HEK293 (cell line): ENCODE measurements around the gene ELAC1.

Source experiments
- CTCF ChIA-PET: fragments of 350-600 bp; formaldehyde crosslinking; extraction: SDS; loops from one replicate; lab custom pipeline; 2021; ENCODE audit warnings: antibody characterized with exemption; lab: Yijun Ruan, JAX
- POLR2A ChIA-PET: fragments of 300-600 bp; formaldehyde crosslinking; extraction: SDS; loops from one replicate; lab custom pipeline; 2020; ENCODE audit warnings: antibody characterized with exemption, inconsistent platforms; lab: Yijun Ruan, JAX
- H3K27ac ChIP-seq: fragments of 200-500 bp; sonication (Bioruptor generic); 2 replicates; pipeline ENCODE4 v1.5.1; 2014; ENCODE audit warnings: low read depth, low read length, control low read depth, inconsistent platforms; ENCODE audit errors: extremely low read depth
- H3K36me3 ChIP-seq, 2 experiments: fragments of 200-500 bp in 1 of 2; sonication (Bioruptor generic) in 1 of 2; 1 replicate in 1 of 2; 2 replicates in 1 of 2; pipeline ENCODE4 v1.5.1; 2014 to 2017; ENCODE audit warnings: inconsistent platforms in 2 of 2, low read length in 2 of 2; ENCODE audit not compliant: control insufficient read depth in 2 of 2, insufficient read depth in 1 of 2
- H3K4me1 ChIP-seq: fragments of 200-500 bp; sonication (Bioruptor generic); 2 replicates; pipeline ENCODE4 v1.5.1; 2014; ENCODE audit warnings: mild to moderate bottlenecking, low read length, inconsistent platforms; ENCODE audit not compliant: control insufficient read depth, insufficient read depth
- H3K4me3 ChIP-seq: 2 replicates; pipeline ENCODE4 v1.5.1; 2011; ENCODE audit warnings: low read depth, mild to moderate bottlenecking, control low read depth, low read length, moderate library complexity
- H3K9me3 ChIP-seq: fragments of 200-500 bp; sonication (Bioruptor generic); 2 replicates; pipeline ENCODE4 v1.5.1; 2014; ENCODE audit warnings: low read depth, low read length, inconsistent platforms; ENCODE audit not compliant: control insufficient read depth, insufficient read depth
- HOXC10 ChIP-seq: sonication (generic); formaldehyde crosslinking; IDR thresholded peaks from 2 replicates; pipeline ENCODE4 v1.8.1; 2023; ENCODE audit warnings: mild to moderate bottlenecking, missing genetic modification reagents
- KLF7 ChIP-seq: fragments of 450-650 bp; formaldehyde crosslinking; IDR thresholded peaks from 2 replicates; pipeline ENCODE4 v1.5.1; 2016; ENCODE audit warnings: missing biosample characterization, missing genetic modification characterization, borderline replicate concordance
- MZF1 ChIP-seq: fragments of 450-650 bp; formaldehyde crosslinking; IDR thresholded peaks from 2 replicates; pipeline ENCODE4 v1.5.1; 2017; ENCODE audit warnings: missing biosample characterization, missing genetic modification characterization, borderline replicate concordance
- OVOL3 ChIP-seq: fragments of 450-650 bp; formaldehyde crosslinking; IDR thresholded peaks from 2 replicates; pipeline ENCODE4 v1.5.1; 2016; ENCODE audit warnings: missing biosample characterization, missing genetic modification characterization
- SCRT1 ChIP-seq: fragments of 450-650 bp; formaldehyde crosslinking; IDR thresholded peaks from 2 replicates; pipeline ENCODE4 v1.5.1; 2016; ENCODE audit warnings: missing biosample characterization, missing genetic modification characterization, borderline replicate concordance
- SP2 ChIP-seq: fragments of 450-650 bp; formaldehyde crosslinking; IDR thresholded peaks from 2 replicates; pipeline ENCODE4 v1.5.1; 2016; ENCODE audit warnings: missing biosample characterization, missing genetic modification characterization
- ZBTB7A ChIP-seq: fragments of 450-650 bp; formaldehyde crosslinking; IDR thresholded peaks from 2 replicates; pipeline ENCODE4 v1.5.1; 2016; ENCODE audit warnings: low read depth, missing biosample characterization, missing genetic modification characterization
- ZBTB8A ChIP-seq: fragments of 450-650 bp; formaldehyde crosslinking; IDR thresholded peaks from 2 replicates; pipeline ENCODE4 v1.5.1; 2016; ENCODE audit warnings: missing biosample characterization, missing genetic modification characterization
- ZNF112 ChIP-seq: fragments of 450-650 bp; formaldehyde crosslinking; IDR thresholded peaks from 2 replicates; pipeline ENCODE4 v1.5.0; 2017; ENCODE audit warnings: missing biosample characterization, missing genetic modification characterization
- ZNF202 ChIP-seq: fragments of 450-650 bp; formaldehyde crosslinking; IDR thresholded peaks from 2 replicates; pipeline ENCODE4 v1.5.1; 2016; ENCODE audit warnings: missing biosample characterization, missing genetic modification characterization, borderline replicate concordance
- ZNF211 ChIP-seq: fragments of 450-650 bp; formaldehyde crosslinking; IDR thresholded peaks from 2 replicates; pipeline ENCODE4 v1.5.1; 2016; ENCODE audit warnings: low read depth, missing biosample characterization, missing genetic modification characterization
- ZNF221 ChIP-seq: fragments of 450-650 bp; formaldehyde crosslinking; IDR thresholded peaks from 2 replicates; pipeline ENCODE4 v1.5.1; 2017; ENCODE audit warnings: missing biosample characterization, missing genetic modification characterization, borderline replicate concordance
- ZNF341 ChIP-seq: fragments of 450-650 bp; formaldehyde crosslinking; IDR thresholded peaks from 2 replicates; pipeline ENCODE4; 2016; ENCODE audit warnings: low read depth, missing biosample characterization, missing genetic modification characterization
- ZNF350 ChIP-seq: fragments of 450-650 bp; formaldehyde crosslinking; IDR thresholded peaks from 2 replicates; pipeline ENCODE4 v1.5.0; 2017; ENCODE audit warnings: missing biosample characterization, mild to moderate bottlenecking, missing genetic modification characterization
- ZNF510 ChIP-seq: fragments of 450-650 bp; formaldehyde crosslinking; IDR thresholded peaks from 2 replicates; pipeline ENCODE4 v1.5.1; 2018; ENCODE audit warnings: mild to moderate bottlenecking, missing genetic modification characterization, missing biosample characterization; ENCODE audit not compliant: insufficient replicate concordance
- ZNF521 ChIP-seq: fragments of 450-650 bp; formaldehyde crosslinking; IDR thresholded peaks from 2 replicates; pipeline ENCODE4 v1.5.1; 2017; ENCODE audit warnings: missing biosample characterization, mild to moderate bottlenecking, missing genetic modification characterization
- ZNF530 ChIP-seq: fragments of 450-650 bp; formaldehyde crosslinking; IDR thresholded peaks from 2 replicates; pipeline ENCODE4 v1.5.1; 2016; ENCODE audit warnings: low read depth, missing biosample characterization, missing genetic modification characterization
- ZNF571 ChIP-seq: fragments of 450-650 bp; formaldehyde crosslinking; IDR thresholded peaks from 2 replicates; pipeline ENCODE4 v1.5.0; 2017; ENCODE audit warnings: missing biosample characterization, missing genetic modification characterization
- ZNF791 ChIP-seq: fragments of 450-650 bp; formaldehyde crosslinking; IDR thresholded peaks from 2 replicates; pipeline ENCODE4 v1.5.1; 2016; ENCODE audit warnings: missing biosample characterization, missing genetic modification characterization
- ZNF830 ChIP-seq: fragments of 450-650 bp; IDR thresholded peaks from 2 replicates; pipeline ENCODE4 v1.5.0; 2018; ENCODE audit warnings: missing biosample characterization, missing genetic modification characterization, low read depth, mild to moderate bottlenecking, moderate library complexity
- ZSCAN23 ChIP-seq: fragments of 450-650 bp; formaldehyde crosslinking; IDR thresholded peaks from 2 replicates; pipeline ENCODE4 v1.5.1; 2016; ENCODE audit warnings: missing biosample characterization, missing genetic modification characterization
- TF ChIP-seq, protein P1 (sequence below): fragments of 450-650 bp; formaldehyde crosslinking; IDR thresholded peaks from 2 replicates; pipeline ENCODE4 v1.5.1; 2016; ENCODE audit warnings: missing biosample characterization, missing genetic modification characterization
- TF ChIP-seq, protein P2 (sequence below): fragments of 450-650 bp; formaldehyde crosslinking; IDR thresholded peaks from 2 replicates; pipeline ENCODE4 v1.5.1; 2016; ENCODE audit warnings: missing biosample characterization, missing genetic modification characterization

The ELAC1 gene

DNA sequence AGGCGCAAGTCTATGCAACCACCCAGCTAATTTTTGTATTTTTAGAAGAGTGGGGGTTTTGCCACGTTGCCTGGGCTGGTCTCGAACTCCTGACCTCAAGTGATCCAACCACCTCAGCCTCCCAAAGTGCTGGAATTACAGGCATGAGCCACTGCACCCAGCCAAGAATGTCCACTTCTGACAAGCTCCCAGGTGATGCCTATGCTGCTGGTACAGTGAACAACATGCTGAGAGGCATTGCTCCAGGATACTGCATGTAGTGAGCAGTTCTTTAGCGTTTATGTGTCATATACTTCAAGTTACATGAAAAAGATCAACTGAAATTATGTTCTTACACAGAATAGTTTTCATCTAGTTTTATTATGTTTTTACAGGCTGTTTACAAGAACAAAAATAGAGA lies 17.2 kb upstream of the ELAC1 start:
- Histone ChIP-seq H3K9me3 (no peaks in the 10 kb centered on the region), H3K4me3 (no peak overlapping the region), H3K36me3 (peaks cover 0 to 2% of the 10 kb centered on the region in 2 experiments; a peak in 2 of 3 replicates), H3K27ac (no peak overlapping the region), H3K4me1 (no peaks in the 10 kb centered on the region)
- ChIA-PET POLR2A (interaction anchor here (1.0 to 2.4 kb wide), 2 partner anchors 17 to 79 kb away, joined by 3 to 11 read pairs; partner anchors contain the start of genes ELAC1 and SMAD4), CTCF (interaction anchor here (1.5 kb wide), 1 partner anchor 15 kb away, joined by 3 read pairs; no protein-coding TSS in a partner anchor)
- TF ChIP-seq ZNF510 (tag by site-specific recombination) (no peak), ZNF830 (no peak)

DNA sequence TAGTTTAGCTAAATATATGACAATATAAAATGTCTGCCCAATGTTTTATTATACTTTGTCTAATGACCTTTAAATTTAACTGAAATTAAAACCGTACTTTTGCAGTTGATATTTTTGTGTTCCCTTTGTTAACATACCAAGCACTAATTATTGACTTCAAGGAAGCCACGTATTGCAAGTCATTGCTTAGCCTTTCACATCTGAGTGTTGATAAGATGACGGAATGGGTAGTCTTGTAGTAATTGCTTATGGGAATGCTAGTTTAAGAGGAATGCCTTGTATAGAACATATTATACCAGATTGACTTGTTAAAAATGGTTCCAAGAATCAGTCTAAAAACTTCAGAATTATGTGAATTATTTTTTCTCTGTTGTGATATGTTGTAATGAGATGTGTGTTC lies 14.0 kb upstream of the ELAC1 start:
- CTCF ChIA-PET = interaction anchor here (0.9 to 1.0 kb wide), 2 partner anchors 11 to 98 kb away, joined by 3 read pairs; no protein-coding TSS in a partner anchor
- H3K27ac ChIP-seq = no peak overlapping the region
- H3K4me1 ChIP-seq = no peaks in the 10 kb centered on the region
- no peaks in the 10 kb centered on the region; a peak in 2 of 3 replicates for H3K36me3 ChIP-seq
- H3K4me3 ChIP-seq = no peak overlapping the region
- TF ChIP-seq ZNF791 = no peak
- no peak for TF ChIP-seq ZNF202
- TF ChIP-seq, protein P1, sequence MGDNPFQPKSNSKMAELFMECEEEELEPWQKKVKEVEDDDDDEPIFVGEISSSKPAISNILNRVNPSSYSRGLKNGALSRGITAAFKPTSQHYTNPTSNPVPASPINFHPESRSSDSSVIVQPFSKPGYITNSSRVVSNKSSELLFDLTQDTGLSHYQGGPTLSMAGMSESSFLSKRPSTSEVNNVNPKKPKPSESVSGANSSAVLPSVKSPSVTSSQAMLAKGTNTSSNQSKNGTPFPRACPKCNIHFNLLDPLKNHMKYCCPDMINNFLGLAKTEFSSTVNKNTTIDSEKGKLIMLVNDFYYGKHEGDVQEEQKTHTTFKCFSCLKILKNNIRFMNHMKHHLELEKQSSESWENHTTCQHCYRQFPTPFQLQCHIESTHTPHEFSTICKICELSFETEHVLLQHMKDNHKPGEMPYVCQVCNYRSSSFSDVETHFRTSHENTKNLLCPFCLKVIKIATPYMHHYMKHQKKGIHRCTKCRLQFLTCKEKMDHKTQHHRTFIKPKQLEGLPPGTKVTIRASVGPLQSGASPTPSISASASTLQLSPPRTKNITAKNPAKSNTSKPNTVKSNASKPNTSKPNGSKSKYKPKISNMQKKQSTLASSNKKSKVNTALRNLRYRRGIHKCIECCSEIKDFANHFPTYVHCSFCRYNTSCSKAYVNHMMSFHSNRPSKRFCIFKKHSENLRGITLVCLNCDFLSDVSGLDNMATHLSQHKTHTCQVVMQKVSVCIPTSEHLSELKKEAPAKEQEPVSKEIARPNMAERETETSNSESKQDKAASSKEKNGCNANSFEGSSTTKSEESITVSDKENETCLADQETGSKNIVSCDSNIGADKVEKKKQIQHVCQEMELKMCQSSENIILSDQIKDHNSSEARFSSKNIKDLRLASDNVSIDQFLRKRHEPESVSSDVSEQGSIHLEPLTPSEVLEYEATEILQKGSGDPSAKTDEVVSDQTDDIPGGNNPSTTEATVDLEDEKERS (tag by site-specific recombination) = no peak
- TF ChIP-seq, all 188 proteins: peak for 0
- H3K9me3 ChIP-seq = no peaks in the 10 kb centered on the region
- POLR2A ChIA-PET = no interaction called here

DNA sequence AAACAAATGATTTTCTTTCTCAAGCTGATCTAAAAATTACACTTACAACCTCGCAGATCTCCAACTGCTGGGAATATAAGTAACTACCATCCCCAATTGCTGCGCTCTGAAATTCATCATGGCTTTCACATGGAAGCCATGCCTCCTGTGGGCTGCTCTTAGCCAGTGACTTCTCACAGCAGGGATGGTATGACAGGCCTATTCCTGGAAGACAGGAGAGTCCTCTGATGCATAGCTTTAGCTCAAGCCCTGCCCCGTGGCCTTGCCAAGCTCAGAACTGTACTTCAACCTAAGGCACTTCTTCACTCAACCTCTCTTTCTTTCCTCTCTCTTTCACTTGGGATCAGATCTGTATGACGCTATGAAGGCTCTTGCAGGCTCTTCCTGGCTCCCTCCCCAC lies 12.6 kb upstream of the ELAC1 start:
- Histone ChIP-seq H3K9me3 (no peaks in the 10 kb centered on the region), H3K4me3 (no peak overlapping the region), H3K36me3 (no peaks in the 10 kb centered on the region; a peak in 1 of 3 replicates), H3K27ac (no peak overlapping the region), H3K4me1 (no peaks in the 10 kb centered on the region)
- TF ChIP-seq ZNF341 (tag by site-specific recombination) (peak; percentile 61), ZSCAN23 (tag by site-specific recombination) (no peak)
- POLR2A ChIA-PET = interaction anchor here (2.1 kb wide), 1 partner anchor 13 kb away, joined by 7 read pairs; the partner anchor contains the start of gene ELAC1
- CTCF ChIA-PET = interaction anchor here (1.2 kb wide), 1 partner anchor 12 kb away, joined by 3 read pairs; no protein-coding TSS in a partner anchor

DNA sequence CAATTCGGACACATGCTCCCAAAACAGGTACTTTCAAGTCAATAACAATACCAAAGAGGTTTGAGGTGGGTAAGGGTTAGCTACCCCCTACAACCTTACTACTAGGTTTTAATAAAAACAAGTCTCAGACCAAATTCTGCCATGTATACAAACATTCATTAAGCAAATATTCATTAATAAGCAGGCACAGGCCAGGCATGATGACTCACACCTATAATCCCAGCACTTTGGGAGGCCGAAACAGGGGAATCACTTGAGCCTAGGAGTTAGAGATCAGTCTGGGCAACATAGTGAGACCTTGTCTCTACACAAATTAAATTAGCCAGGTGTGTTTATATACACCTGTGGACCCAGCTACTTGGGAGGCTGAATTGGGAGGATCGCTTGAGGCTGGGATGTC lies 11.7 kb upstream of the ELAC1 start:
- no peak overlapping the region for H3K27ac ChIP-seq
- no peaks in the 10 kb centered on the region for H3K36me3 ChIP-seq
- no peak for TF ChIP-seq ZNF112
- TF ChIP-seq ZNF350 (tag by site-specific recombination) = no peak
- no peak for TF ChIP-seq KLF7 (tag by site-specific recombination)
- no peak for TF ChIP-seq ZBTB7A (tag by site-specific recombination)
- TF ChIP-seq SP2 = no peak
- TF ChIP-seq ZNF571 = no peak
- TF ChIP-seq, protein P2, sequence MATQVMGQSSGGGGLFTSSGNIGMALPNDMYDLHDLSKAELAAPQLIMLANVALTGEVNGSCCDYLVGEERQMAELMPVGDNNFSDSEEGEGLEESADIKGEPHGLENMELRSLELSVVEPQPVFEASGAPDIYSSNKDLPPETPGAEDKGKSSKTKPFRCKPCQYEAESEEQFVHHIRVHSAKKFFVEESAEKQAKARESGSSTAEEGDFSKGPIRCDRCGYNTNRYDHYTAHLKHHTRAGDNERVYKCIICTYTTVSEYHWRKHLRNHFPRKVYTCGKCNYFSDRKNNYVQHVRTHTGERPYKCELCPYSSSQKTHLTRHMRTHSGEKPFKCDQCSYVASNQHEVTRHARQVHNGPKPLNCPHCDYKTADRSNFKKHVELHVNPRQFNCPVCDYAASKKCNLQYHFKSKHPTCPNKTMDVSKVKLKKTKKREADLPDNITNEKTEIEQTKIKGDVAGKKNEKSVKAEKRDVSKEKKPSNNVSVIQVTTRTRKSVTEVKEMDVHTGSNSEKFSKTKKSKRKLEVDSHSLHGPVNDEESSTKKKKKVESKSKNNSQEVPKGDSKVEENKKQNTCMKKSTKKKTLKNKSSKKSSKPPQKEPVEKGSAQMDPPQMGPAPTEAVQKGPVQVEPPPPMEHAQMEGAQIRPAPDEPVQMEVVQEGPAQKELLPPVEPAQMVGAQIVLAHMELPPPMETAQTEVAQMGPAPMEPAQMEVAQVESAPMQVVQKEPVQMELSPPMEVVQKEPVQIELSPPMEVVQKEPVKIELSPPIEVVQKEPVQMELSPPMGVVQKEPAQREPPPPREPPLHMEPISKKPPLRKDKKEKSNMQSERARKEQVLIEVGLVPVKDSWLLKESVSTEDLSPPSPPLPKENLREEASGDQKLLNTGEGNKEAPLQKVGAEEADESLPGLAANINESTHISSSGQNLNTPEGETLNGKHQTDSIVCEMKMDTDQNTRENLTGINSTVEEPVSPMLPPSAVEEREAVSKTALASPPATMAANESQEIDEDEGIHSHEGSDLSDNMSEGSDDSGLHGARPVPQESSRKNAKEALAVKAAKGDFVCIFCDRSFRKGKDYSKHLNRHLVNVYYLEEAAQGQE = no peak
- no peak for TF ChIP-seq ZNF221
- TF ChIP-seq OVOL3 (tag by site-specific recombination) = no peak
- no peak for TF ChIP-seq ZNF530 (tag by site-specific recombination)
- no peak for TF ChIP-seq SCRT1 (tag by site-specific recombination)
- TF ChIP-seq MZF1 (tag by site-specific recombination) = no peak
- no peak for TF ChIP-seq ZBTB8A (tag by site-specific recombination)
- no peak for TF ChIP-seq HOXC10 (CRISPR knock-in tag)
- no peak for TF ChIP-seq ZNF521 (tag by site-specific recombination)
- TF ChIP-seq ZNF211 (tag by site-specific recombination) = no peak
- TF ChIP-seq, all 188 proteins: peak for 0
- H3K4me1 ChIP-seq = no peaks in the 10 kb centered on the region
- no peaks in the 10 kb centered on the region for H3K9me3 ChIP-seq
- ChIA-PET POLR2A (interaction anchor here (2.1 kb wide), 1 partner anchor 12 kb away, joined by 7 read pairs; the partner anchor contains the start of gene ELAC1), CTCF (interaction anchor here (1.2 to 2.1 kb wide), 2 partner anchors 11 to 136 kb away, joined by 3 to 6 read pairs; partner anchors contain the start of gene MRO)
- no peak overlapping the region for H3K4me3 ChIP-seq
